Natural killer cell (primary cell): ENCODE measurements around the gene KPNA2. TPM values are rescaled to one million over a fixed set of nuclear protein-coding genes. Genes with fewer than 3 reads are reported as not detected.

Experiments
- ATAC-seq, 3 donors: fragments of 150-1000 bp in 2 of 3; fragments of 200-7000 bp in 1 of 3; cut with Tn5 transposase; 1 replicate in 1 of 3; 2 replicates in 2 of 3; pipeline ENCODE4 v1.10.0; 2021; ENCODE audit warnings: mild to moderate bottlenecking in 2 of 3, moderate library complexity in 2 of 3
- DNase-seq, 2 donors: peaks; one replicate each; pipeline versions ENCODE4 v3.0.0 to v3.0.0-alpha.2; 2013 to 2021; ENCODE audit warnings: mixed read lengths in 1 of 2
- H3K27ac ChIP-seq: one replicate; pipeline ENCODE4 v1.5.1; 2013; ENCODE audit warnings: mild to moderate bottlenecking, low read length
- H3K27me3 ChIP-seq: one replicate; pipeline ENCODE4 v1.6.1; 2013; ENCODE audit warnings: low read length; ENCODE audit not compliant: control insufficient read depth, insufficient read depth
- H3K36me3 ChIP-seq: one replicate; pipeline ENCODE4 v1.6.1; 2013; ENCODE audit warnings: low read length; ENCODE audit not compliant: control insufficient read depth, insufficient read depth
- H3K4me1 ChIP-seq: one replicate; pipeline ENCODE4 v1.6.1; 2013; ENCODE audit warnings: low read length; ENCODE audit not compliant: control insufficient read depth, insufficient read depth
- H3K4me3 ChIP-seq: one replicate; pipeline ENCODE4 v1.5.1; 2013; ENCODE audit warnings: low read length
- H3K9me3 ChIP-seq: one replicate; pipeline ENCODE4 v1.6.1; 2013; ENCODE audit warnings: low read length; ENCODE audit not compliant: control insufficient read depth, insufficient read depth
- H3K27ac Mint-ChIP-seq, 2 donors: one replicate each; pipeline ENCODE4 v1.8.0; 2022; ENCODE audit warnings: mild to moderate bottlenecking in 2 of 2, mixed read lengths in 2 of 2, moderate library complexity in 1 of 2
- H3K27me3 Mint-ChIP-seq, 2 donors: one replicate each; pipeline ENCODE4 v1.8.0; 2022; ENCODE audit warnings: low read depth in 2 of 2, mixed read lengths in 2 of 2
- H3K36me3 Mint-ChIP-seq: one replicate; pipeline ENCODE4 v1.8.0; 2022; ENCODE audit warnings: mixed read lengths
- H3K4me1 Mint-ChIP-seq, 2 donors: one replicate each; pipeline ENCODE4 v1.8.0; 2022; ENCODE audit warnings: mixed read lengths in 2 of 2
- H3K4me3 Mint-ChIP-seq: one replicate; pipeline ENCODE4 v1.8.0; 2022; ENCODE audit warnings: mild to moderate bottlenecking, moderate library complexity, mixed read lengths
- H3K9me3 Mint-ChIP-seq, 2 donors: one replicate each; pipeline ENCODE4 v1.8.0; 2022; ENCODE audit warnings: mixed read lengths in 2 of 2
- CTCF ChIP-seq: fragments of 200-600 bp; IDR thresholded peaks from one replicate; pipeline ENCODE4 v1.8.0; 2022; ENCODE audit warnings: antibody characterized with exemption
- WGBS: methylation state at CpG from one replicate; pipeline ENCODE4 v1.1.7; 2013; ENCODE audit warnings: missing lambda C conversion rate; ENCODE audit not compliant: insufficient coverage; 5-methylcytosine and 5-hydroxymethylcytosine counted together
- intact Hi-C: fragments of 100-400 bp; cut with micrococcal nuclease; formaldehyde crosslinking; loops from one replicate; pipeline ENCODE4 v1.14.2; 2022
- total RNA-seq, 4 donors: library from RNA; stranded (reverse); fragments of 120-200 nt in 1 of 4; gene quantifications; one replicate each; pipeline versions ENCODE4 v1.2.3 to v1.2.4, GENCODE V29; 2013 to 2022

KPNA2 gene
- total RNA-seq, 3 donors from 2014 or later (not counting 1 experiment from before 2014, with no cell fraction given), result 45.1 to 52.8 (median 49.3) TPM

- Histone ChIP-seq H3K27me3 (no peaks in the 10 kb centered on the region), H3K4me3 (no peak overlapping the region), H3K9me3 (no peaks in the 10 kb centered on the region), H3K36me3 (peaks cover 7% of the 10 kb centered on the region), H3K27ac (no peak overlapping the region), H3K4me1 (no peaks in the 10 kb centered on the region)
- no peak for TF ChIP-seq CTCF
- Mint-ChIP-seq H3K27ac (no peak overlapping the region), H3K9me3 (no peaks in the 10 kb centered on the region), H3K36me3 (no peaks in the 10 kb centered on the region), H3K27me3 (no peaks in the 10 kb centered on the region), H3K4me3 (no peak overlapping the region), H3K4me1 (peaks cover 8 to 13% of the 10 kb centered on the region in 2 donors)
- ATAC-seq (no peak), DNase-seq (no peak)
- intact Hi-C loops, result no loop called here
- 90% methylated on average over 7 of the region's 7 CpGs for WGBS
Measured at GRCh38 chr17:68033636-68034451, 1.7 kb upstream of the KPNA2 start.

- Histone ChIP-seq H3K36me3 (peaks cover 9% of the 10 kb centered on the region), H3K27me3 (no peaks in the 10 kb centered on the region), H3K9me3 (no peaks in the 10 kb centered on the region), H3K4me1 (no peaks in the 10 kb centered on the region), H3K4me3 (no peak overlapping the region), H3K27ac (no peak overlapping the region)
- 100% methylated on average over 1 of the region's 1 CpG for WGBS
- H3K4me3 Mint-ChIP-seq, result no peak overlapping the region
- no peaks in the 10 kb centered on the region for H3K27me3 Mint-ChIP-seq
- TF ChIP-seq CTCF, result no peak
- DNase-seq, result no peak
- no peaks in the 10 kb centered on the region for H3K9me3 Mint-ChIP-seq
- no peak for ATAC-seq
- H3K4me1 Mint-ChIP-seq, result peaks cover 8 to 13% of the 10 kb centered on the region in 2 donors
- intact Hi-C loops, result no loop called here
- no peaks in the 10 kb centered on the region for H3K36me3 Mint-ChIP-seq
- no peak overlapping the region for H3K27ac Mint-ChIP-seq
Measured at GRCh38 chr17:68034452-68034776, 1.1 kb upstream of the KPNA2 start.

GRCh38 chr17:68035131-68035522 lies 408 bp upstream of the KPNA2 start:
- H3K4me1 Mint-ChIP-seq, result peaks cover 8 to 13% of the 10 kb centered on the region in 2 donors
- Histone ChIP-seq H3K4me1 (no peaks in the 10 kb centered on the region), H3K4me3 (peak overlapping the region; percentile 19), H3K9me3 (no peaks in the 10 kb centered on the region), H3K27ac (no peak overlapping the region), H3K36me3 (peaks cover 9% of the 10 kb centered on the region), H3K27me3 (no peaks in the 10 kb centered on the region)
- no peaks in the 10 kb centered on the region for H3K9me3 Mint-ChIP-seq
- peak overlapping the region; percentile 88 to 90 for H3K27ac Mint-ChIP-seq
- H3K4me3 Mint-ChIP-seq, result peak overlapping the region; percentile 93
- TF ChIP-seq CTCF, result no peak
- DNase-seq, result no peak
- H3K36me3 Mint-ChIP-seq, result no peaks in the 10 kb centered on the region
- 0% methylated on average over 18 of the region's 27 CpGs for WGBS
- no peaks in the 10 kb centered on the region for H3K27me3 Mint-ChIP-seq
- peak in 1 of 3 donors; percentile 79 for ATAC-seq
- intact Hi-C loops, result loop anchor here (1.0 kb wide), 1 partner anchor 15 kb away; no protein-coding TSS in a partner anchor
